Measurements from ENCODE around the gene ANO7.

Gene ANO7

GRCh38 chr2:241163601-241164118, 24.8 kb upstream of the ANO7 start (continued):
- no peak for TF ChIP-seq PATZ1 (CRISPR knock-in tag; IDR thresholded peaks at IDR 0.05; ENCODE audit: borderline replicate concordance)

GRCh38 chr2:241168366-241168765, 20.1 kb upstream of the ANO7 start:
- TF ChIP-seq CSDC2 (CRISPR knock-in tag; IDR thresholded peaks at IDR 0.05) = no peak
- no peak for TF ChIP-seq ISL1 (CRISPR knock-in tag; IDR thresholded peaks at IDR 0.05)
- no peak for TF ChIP-seq TOX (CRISPR knock-in tag; IDR thresholded peaks at IDR 0.05; ENCODE audit: borderline replicate concordance)
- no peak for TF ChIP-seq ZNF565 (CRISPR knock-in tag; conservative IDR thresholded peaks at IDR 0.05; ENCODE audit: low read depth)
- no peak for TF ChIP-seq PPARA (CRISPR knock-in tag; IDR thresholded peaks at IDR 0.05; ENCODE audit: borderline replicate concordance)
- no peak for TF ChIP-seq ARNTL (CRISPR knock-in tag; IDR thresholded peaks at IDR 0.05; ENCODE audit: borderline replicate concordance, low read depth)
- TF ChIP-seq POU6F1 (CRISPR knock-in tag; IDR thresholded peaks at IDR 0.05; ENCODE audit: borderline replicate concordance, low read depth) = no peak
- TF ChIP-seq TSHZ2 (CRISPR knock-in tag; IDR thresholded peaks at IDR 0.05) = no peak
- TF ChIP-seq ZFP30 (CRISPR knock-in tag; IDR thresholded peaks at IDR 0.05) = no peak
- no peak for TF ChIP-seq PATZ1 (CRISPR knock-in tag; IDR thresholded peaks at IDR 0.05; ENCODE audit: borderline replicate concordance)
- no peak for TF ChIP-seq RARB (CRISPR knock-in tag; IDR thresholded peaks at IDR 0.05)
- TF ChIP-seq SNAI2 (CRISPR knock-in tag; IDR thresholded peaks at IDR 0.05) = no peak
- no peak for TF ChIP-seq ZC3H10 (CRISPR knock-in tag; IDR thresholded peaks at IDR 0.05)
- no peak for TF ChIP-seq CSRNP3 (CRISPR knock-in tag; IDR thresholded peaks at IDR 0.05)
- TF ChIP-seq ZFP3 (CRISPR knock-in tag; IDR thresholded peaks at IDR 0.05) = no peak
- TF ChIP-seq ESRRG (CRISPR knock-in tag; IDR thresholded peaks at IDR 0.05) = no peak
- no peak for TF ChIP-seq ZNF8 (CRISPR knock-in tag; IDR thresholded peaks at IDR 0.05)
- TF ChIP-seq OSR1 (CRISPR knock-in tag; IDR thresholded peaks at IDR 0.05) = no peak
- TF ChIP-seq CREB5 (CRISPR knock-in tag; IDR thresholded peaks at IDR 0.05; ENCODE audit: low read depth) = no peak
- TF ChIP-seq GLIS3 (CRISPR knock-in tag; IDR thresholded peaks at IDR 0.05) = no peak
- no peak for ATAC-seq

- no peak for ATAC-seq
- TF ChIP-seq ZC3H10 (CRISPR knock-in tag; IDR thresholded peaks at IDR 0.05) = no peak
- no peak for TF ChIP-seq PPARA (CRISPR knock-in tag; IDR thresholded peaks at IDR 0.05; ENCODE audit: borderline replicate concordance)
- no peak for TF ChIP-seq GLIS3 (CRISPR knock-in tag; IDR thresholded peaks at IDR 0.05)
- TF ChIP-seq ZFP30 (CRISPR knock-in tag; IDR thresholded peaks at IDR 0.05) = no peak
Measured at GRCh38 chr2:241173557-241173956, 14.9 kb upstream of the ANO7 start.

All from SK-N-SH treated with all-trans-retinoic acid at 6 μM for 48 hours (cell line).